AG09309 (cell line): ENCODE results near the gene PSPN.

ENCODE experiments used
- DNase-seq: peaks from one replicate; pipeline ENCODE4 v3.0.0-alpha.2; 2010; ENCODE audit warnings: low read depth
- H3K4me3 ChIP-seq: 2 replicates; pipeline ENCODE4 v1.5.1; 2011; ENCODE audit warnings: mild to moderate bottlenecking, low read depth, low read length, moderate library complexity; ENCODE audit not compliant: control insufficient read depth
- TF ChIP-seq, protein P1 (sequence below): IDR thresholded peaks from 2 replicates; pipeline ENCODE4 v1.5.1; 2011; ENCODE audit warnings: mild to moderate bottlenecking, low read depth, low read length, inconsistent platforms; ENCODE audit not compliant: insufficient read depth, control insufficient read depth; ENCODE audit errors: missing control alignments

Gene PSPN

DNA sequence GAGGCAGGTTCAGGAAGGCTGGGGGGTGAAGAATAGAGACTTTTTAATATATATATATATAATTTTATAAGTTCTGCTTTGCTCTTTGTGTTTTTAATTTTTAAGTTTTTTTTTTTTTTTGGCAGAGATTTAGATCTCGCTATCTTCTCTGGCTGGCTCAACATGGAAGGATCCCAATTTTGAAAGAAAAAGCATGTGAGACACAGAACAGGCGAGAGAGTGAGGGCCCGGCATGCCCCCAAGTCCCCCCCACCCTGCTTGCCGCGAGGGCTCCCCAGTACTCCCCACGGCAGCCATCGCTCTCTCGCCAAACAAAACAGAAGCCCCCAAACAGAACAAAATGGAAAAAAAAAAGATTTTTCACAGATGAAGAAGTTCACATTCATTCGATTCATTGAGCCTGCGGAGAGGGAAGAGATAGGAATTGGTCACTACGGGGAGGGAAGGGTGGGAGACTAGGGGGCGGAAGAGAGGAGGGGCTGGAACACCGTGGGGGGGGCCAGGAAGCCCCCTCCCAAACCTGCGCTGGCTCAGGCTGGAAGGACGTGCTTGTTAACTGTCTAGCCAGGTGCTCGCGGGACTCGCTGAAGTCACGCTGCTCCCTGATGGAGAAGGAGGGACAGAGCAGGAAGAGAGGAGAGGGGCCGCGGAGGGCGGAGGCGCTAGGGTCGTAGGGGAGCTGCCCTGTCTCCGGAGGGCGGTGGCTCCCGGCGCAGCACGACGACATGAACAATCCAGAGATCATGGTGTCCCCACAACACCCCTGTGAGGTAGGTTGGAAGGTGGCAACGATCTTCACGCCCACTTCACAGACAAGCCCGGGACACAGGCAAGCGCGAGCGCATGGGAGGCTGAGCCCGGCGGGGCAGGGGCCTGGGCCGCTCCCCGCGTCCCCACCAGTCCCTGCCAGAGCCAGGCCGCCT, 38.2 kb upstream of the PSPN start:
- H3K4me3 ChIP-seq: no peak overlapping the region
- DNase-seq: no peak
- TF ChIP-seq, protein P1, sequence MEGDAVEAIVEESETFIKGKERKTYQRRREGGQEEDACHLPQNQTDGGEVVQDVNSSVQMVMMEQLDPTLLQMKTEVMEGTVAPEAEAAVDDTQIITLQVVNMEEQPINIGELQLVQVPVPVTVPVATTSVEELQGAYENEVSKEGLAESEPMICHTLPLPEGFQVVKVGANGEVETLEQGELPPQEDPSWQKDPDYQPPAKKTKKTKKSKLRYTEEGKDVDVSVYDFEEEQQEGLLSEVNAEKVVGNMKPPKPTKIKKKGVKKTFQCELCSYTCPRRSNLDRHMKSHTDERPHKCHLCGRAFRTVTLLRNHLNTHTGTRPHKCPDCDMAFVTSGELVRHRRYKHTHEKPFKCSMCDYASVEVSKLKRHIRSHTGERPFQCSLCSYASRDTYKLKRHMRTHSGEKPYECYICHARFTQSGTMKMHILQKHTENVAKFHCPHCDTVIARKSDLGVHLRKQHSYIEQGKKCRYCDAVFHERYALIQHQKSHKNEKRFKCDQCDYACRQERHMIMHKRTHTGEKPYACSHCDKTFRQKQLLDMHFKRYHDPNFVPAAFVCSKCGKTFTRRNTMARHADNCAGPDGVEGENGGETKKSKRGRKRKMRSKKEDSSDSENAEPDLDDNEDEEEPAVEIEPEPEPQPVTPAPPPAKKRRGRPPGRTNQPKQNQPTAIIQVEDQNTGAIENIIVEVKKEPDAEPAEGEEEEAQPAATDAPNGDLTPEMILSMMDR: no peak

DNA sequence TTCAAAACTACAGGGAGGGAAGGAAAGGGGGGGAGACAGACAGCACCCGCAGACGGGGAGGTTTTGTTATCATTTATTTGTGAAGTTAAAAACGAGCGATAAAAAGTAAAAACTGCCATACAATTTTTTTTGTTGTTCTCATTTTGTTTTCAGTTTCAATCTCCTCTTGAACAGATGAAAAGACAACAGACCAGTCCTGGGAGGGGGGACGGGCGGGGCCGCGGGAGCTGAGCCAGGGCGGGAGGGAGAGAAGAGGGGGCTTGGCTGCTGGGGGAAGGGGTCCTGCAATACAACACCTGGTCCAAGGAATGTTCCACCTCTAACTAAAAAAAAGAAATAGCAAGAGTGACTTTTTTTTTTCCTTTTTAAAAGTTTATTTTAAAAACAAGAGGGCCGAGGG, 37.6 kb upstream of the PSPN start:
- DNase-seq: no peak
- H3K4me3 ChIP-seq: no peak overlapping the region
- TF ChIP-seq, protein P1: no peak

DNA sequence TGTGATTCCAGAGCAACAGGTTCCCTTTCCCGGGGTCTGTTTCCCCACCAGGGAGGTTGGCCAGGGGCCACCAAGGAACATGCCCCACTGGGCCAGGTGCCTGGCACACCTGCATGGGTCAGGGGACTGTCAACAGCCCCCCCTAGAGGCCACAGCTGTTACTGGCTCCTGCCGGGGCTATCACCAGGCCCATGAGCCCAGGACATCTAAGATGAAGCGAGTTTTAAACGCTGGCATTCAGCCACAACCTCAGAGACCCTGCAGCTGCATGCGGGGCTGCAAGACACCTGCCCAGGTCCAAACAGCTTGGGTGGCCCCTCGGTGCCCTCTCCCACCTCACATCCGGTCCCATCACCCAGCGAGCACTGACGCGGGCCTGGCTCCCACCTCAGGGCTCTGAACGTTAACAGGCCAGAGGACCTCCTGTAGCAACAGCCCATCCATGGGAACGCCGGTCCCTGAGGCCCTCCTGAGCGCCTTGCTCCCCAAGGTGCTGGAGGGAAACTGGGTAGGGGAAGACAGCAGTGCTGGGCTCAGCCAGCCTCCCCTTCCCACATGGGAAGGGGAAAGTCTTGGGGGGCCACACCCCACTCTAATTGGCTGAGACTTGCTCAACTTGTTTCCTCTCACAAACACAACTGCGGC, 36.8 kb upstream of the PSPN start:
- H3K4me3 ChIP-seq: no peak overlapping the region
- no peak for DNase-seq
- TF ChIP-seq, protein P1: peak; percentile 49

DNA sequence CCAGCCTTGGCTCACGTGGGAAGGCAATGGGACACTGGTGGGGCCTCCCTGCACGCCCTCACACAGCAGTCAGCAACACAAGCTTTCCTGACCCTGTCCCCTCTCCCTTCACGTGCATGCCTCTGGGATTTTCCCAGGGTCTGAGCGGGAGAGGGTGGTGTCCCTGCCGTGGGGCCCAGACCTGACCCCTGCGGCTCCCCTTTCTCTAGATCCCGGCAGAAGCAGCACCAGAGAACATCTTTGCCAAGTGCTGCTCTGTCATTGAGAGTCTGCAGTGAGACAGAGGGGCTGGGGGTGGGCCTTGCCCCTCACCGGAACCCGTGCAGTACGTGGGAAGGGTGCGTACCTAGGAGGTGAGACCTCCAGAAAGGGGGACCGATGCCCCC, 36.3 kb upstream of the PSPN start:
- H3K4me3 ChIP-seq: no peak overlapping the region
- DNase-seq: no peak
- TF ChIP-seq, protein P1: no peak

DNA sequence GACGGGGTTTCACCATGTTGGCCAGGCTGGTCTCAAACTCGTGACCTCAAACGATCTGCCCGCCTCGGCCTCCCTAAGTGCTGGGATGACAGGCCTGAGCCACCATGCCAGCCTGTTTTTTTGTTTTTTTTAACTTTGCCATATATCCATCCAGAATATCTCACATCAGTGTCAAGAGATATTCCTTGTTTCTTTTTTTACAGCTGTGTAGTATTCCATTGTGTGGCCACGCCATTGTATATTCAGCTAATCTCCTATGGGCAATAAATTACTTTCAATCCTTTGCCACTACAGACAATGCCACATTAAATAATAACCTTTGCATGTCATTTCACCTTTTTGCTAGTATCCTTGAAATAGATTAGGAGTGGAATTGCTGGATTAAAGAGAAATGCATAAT, 33.6 kb upstream of the PSPN start:
- TF ChIP-seq, protein P1: no peak
- no peak overlapping the region for H3K4me3 ChIP-seq
- no peak for DNase-seq

DNA sequence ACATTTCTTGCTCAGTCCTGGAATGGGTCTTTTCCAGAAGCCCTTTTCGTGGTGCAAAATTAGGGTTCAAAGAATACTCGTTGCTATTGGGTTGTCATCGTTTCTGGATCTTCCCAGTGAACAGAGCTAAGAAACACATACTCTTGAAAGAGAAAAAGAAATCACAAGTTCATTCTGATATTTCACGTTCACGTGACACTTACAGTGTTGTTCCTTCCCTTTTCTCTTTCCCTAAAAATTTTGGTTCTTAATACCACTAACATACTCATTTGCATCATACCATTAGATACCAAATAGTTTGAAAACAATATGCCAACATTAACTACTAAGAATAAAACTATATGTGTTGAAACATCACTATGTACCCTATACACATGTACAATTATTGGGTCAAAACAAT, 30.7 kb upstream of the PSPN start:
- H3K4me3 ChIP-seq: no peak overlapping the region
- DNase-seq: no peak
- TF ChIP-seq, protein P1: no peak
